HG02642 (cell line): ENCODE data around the gene TFDP3.

ENCODE experiments used
- ATAC-seq: cut with Tn5 transposase; IDR thresholded peaks from one replicate; pipeline ENCODE4 v1.9.1; 2021; ENCODE audit warnings: mild to moderate bottlenecking; ENCODE audit not compliant: unreplicated experiment, poor library complexity

The TFDP3 gene, protein sequence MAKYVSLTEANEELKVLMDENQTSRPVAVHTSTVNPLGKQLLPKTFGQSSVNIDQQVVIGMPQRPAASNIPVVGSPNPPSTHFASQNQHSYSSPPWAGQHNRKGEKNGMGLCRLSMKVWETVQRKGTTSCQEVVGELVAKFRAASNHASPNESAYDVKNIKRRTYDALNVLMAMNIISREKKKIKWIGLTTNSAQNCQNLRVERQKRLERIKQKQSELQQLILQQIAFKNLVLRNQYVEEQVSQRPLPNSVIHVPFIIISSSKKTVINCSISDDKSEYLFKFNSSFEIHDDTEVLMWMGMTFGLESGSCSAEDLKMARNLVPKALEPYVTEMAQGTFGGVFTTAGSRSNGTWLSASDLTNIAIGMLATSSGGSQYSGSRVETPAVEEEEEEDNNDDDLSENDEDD

DNA sequence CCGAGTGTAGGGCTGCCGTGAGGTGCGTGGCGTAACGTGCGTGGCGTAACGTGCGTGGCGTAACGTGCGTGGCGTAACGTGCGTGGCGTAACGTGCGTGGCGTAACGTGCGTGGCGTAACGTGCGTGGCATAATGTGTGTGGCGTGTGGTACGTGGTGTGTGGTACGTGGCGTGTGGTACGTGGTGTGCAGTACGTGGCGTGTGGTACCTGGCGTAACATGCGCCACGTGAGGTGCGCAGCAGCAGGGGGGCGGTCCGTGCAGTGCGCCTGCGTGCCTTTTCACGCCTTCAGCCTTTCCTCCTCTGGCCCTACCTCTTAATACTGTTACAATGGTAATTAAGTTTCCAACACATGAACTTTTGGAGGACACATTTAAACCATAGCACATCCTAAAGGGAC lies at the start of gene TFDP3:
Gene TFDP3, minus strand, starts transcription at position 26 of the 400 bp plus-strand sequence. CDS start 95 bp downstream, outside the sequence.
- ATAC-seq: no peak

DNA sequence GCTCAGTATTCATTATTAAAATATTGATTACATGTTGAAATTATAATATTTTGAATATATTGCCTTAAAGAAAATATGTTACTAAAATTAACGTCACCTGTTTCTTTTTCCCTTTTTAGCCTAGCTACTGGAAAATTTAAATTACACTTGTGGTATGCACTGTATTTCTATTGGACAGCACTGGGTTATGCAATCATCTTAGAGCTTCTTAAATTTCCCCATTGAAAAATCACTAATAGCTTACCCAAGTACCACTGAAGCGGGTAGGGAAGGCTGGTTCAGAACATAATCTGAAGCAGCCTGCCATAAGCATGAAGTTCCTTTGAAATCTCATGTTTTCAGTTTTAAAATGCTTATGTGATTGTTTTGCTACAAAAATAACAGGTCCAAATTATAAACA lies 49.5 kb upstream of the TFDP3 start:
- no peak for ATAC-seq

DNA sequence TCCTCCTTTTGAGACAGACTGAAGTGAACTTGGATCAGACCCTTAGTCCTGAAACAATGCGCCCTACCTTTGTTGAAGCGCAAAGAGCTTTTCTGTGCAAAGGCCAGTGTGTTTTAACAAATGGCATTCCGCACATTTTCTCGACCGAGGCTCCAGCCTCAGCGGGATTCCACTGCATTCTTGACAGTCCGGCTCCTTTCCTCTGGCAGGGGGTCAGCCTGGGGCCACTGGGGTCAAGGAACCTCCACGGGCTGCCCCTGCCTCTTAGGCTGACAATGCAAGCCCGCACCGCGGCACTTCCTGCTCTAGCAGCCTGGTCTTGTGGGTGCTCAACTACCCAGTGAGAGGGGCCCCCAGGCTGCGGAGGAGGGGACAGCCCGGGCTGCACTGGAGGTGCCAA lies 47.2 kb upstream of the TFDP3 start:
- no peak for ATAC-seq

GRCh38 chrX:133258481-133258880 lies 40.3 kb upstream of the TFDP3 start:
- ATAC-seq: no peak

GRCh38 chrX:133254666-133255065 lies 36.5 kb upstream of the TFDP3 start:
- no peak for ATAC-seq

GRCh38 chrX:133251204-133251603 lies 33.0 kb upstream of the TFDP3 start:
- ATAC-seq: no peak

- no peak for ATAC-seq
Observed at GRCh38 chrX:133250184-133251100, 32.3 kb upstream of the TFDP3 start.

DNA sequence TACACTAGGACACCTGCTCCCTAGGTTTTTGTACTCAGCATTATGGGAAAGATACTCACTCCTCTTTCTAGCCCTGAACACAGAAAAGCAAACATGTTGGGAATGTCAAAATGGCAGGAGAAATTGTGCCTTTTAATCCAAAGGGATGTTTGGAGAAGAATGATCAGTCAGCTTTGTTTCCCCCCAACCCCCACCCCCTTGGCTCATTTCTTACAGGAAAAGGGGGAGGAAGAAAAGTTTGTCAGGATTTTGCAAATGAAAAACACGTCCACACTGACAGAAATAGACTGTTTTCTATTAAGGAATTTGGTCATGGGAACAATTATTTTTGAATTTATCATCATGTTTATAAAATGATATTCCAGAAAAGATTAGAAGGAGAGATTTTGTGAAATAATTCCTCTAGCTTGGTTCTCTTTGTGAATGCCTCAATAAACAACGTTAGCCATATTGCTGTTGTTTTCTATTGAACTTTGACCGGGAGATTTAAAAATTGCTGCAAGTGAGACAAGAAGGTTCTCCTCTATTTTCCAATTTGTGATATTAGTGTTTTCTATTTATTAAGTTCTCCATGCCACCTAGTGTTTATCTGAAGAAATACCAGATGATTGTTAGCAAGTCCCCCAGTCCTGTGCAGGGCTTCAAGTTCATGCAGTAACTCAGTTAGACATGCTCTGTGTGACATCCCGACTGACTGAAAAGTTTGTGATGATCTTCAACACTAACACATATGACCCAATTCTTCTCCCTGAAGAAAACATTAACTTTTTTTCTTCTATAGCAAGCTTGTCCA lies 31.3 kb upstream of the TFDP3 start:
- ATAC-seq: no peak

DNA sequence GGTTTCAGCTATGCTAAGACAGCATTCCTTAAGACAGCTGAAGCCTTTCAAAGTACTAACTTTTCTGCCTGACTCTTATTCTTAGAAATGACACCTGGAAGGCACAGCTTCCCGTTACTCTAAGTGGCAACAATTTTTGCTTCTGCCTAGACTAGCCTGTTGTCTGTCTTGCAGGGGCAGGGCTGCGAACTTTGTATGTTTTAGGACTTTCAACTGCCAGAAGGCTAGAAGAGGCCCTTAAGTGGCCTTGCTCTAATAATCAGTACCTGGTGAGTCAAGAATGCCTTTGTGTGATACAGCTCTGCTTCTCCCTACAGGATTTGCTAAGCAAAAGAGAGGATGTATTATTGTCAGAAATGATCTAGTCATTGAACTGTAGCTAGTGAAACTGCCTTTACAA lies 30.0 kb upstream of the TFDP3 start:
- ATAC-seq: no peak

GRCh38 chrX:133246921-133247320 lies 28.8 kb upstream of the TFDP3 start:
- no peak for ATAC-seq

- no peak for ATAC-seq
Observed at GRCh38 chrX:133235830-133236229, 17.7 kb upstream of the TFDP3 start.

DNA sequence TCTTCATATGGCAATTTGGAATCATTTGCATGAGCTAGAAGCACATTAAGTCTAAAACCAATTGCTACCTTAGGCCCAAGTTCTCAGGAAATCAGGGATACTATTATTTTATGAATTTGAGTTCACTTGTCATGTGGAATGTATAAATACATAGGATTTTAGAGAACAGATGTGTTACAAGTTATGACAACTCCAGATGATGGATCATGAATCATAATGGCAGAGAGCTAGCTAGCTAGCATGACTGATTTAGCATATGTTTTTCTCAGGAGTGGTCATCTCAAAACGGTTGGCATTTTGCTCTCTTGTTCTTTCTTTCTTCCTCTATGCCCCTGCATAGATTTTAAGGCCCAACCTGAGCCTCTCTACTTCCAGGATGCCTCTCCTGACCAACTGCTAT lies 14.2 kb upstream of the TFDP3 start:
- ATAC-seq: no peak

DNA sequence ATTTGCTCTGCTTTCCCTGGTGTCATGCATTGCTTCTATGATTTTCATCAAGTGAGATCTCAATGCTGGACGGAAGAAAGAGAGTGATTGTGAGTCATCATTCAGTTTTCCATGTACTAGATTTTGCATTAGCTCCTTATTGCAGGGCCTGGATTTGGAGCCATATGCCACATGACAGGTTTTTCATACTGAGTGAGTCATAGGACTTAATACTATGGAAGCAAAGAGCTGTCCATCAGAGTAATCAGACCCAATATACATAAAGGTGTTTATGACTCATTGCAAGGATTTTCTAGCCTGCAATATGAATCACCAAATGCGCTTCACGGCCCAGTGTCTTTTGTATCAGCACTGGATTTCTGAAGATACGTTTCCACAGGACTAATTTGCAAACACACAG lies 11.2 kb upstream of the TFDP3 start:
- ATAC-seq: no peak

DNA sequence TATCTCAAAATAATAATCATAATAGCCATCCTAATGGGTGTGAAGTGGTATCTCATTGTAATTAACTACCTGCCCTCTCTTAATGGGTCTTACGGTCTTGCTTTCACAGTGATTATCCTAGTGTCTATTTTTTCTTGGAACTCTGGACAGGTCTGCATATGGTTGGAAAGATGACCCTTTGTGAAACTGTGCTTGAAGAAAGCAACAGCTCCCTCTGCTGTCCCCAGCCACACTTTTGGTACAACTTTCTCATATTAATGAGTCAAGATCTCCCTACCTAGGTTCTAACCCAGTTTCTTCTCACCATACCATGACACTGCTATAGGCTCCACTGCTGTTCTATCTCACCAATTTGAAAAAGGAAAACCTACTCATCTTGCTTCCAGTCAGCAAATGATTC lies 2.4 kb downstream of the TFDP3 start:
- no peak for ATAC-seq

DNA sequence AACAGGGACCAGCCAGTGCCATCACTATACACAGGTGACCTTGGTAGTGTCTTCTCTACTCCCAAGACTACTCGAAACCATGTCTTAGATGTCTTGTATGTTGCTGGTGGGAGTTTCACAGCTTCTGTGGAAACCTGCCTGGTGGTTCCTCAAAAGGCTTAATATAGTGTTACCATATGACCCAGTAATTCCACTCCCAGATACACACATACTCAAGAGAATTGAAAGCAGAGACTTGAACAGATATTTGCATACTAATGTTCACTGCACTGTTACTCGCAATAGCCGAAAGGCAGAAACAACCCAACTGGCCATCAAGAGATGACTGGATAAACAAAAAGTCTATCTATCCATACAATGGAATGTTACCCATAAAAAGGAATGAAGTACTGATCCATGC lies 3.1 kb downstream of the TFDP3 start:
- ATAC-seq: no peak

DNA sequence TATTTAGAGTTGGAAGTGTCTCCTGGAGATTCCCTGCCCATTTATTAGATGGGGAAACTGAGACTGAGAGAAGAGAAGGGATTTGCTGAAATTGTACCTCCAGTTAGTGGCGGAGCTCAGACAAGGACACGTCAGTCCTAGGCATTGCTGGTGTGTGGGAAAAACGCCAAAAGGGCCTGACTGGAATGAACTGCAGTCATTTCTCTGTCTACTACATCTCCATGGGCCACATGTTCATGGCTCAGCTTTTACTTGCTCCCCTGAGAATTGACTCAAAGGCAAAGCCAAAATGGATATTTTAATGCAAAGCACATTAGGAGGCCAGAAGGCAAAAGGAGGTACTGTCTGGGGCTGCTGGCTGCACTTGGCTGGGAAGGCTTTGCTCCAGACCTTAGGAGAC lies 3.9 kb downstream of the TFDP3 start:
- ATAC-seq: no peak

- ATAC-seq: no peak
Observed at GRCh38 chrX:133213117-133213516, 5.0 kb downstream of the TFDP3 start.

- no peak for ATAC-seq
Observed at GRCh38 chrX:133207751-133208150, 10.4 kb downstream of the TFDP3 start.

DNA sequence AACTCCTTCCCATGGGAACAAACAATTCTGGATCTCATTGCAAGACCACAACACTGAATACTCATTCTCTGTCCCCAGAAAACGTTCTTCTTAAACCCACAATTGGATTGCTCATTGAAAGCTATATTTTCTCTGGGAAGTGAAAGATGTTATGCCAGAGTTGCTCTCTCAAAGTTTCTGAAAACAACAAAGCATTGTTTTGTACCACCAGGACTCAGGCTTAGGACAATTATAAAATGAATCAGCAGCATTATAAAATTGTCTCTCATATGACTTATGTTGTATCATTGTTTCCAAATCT lies 26.5 kb downstream of the TFDP3 start:
- no peak for ATAC-seq

DNA sequence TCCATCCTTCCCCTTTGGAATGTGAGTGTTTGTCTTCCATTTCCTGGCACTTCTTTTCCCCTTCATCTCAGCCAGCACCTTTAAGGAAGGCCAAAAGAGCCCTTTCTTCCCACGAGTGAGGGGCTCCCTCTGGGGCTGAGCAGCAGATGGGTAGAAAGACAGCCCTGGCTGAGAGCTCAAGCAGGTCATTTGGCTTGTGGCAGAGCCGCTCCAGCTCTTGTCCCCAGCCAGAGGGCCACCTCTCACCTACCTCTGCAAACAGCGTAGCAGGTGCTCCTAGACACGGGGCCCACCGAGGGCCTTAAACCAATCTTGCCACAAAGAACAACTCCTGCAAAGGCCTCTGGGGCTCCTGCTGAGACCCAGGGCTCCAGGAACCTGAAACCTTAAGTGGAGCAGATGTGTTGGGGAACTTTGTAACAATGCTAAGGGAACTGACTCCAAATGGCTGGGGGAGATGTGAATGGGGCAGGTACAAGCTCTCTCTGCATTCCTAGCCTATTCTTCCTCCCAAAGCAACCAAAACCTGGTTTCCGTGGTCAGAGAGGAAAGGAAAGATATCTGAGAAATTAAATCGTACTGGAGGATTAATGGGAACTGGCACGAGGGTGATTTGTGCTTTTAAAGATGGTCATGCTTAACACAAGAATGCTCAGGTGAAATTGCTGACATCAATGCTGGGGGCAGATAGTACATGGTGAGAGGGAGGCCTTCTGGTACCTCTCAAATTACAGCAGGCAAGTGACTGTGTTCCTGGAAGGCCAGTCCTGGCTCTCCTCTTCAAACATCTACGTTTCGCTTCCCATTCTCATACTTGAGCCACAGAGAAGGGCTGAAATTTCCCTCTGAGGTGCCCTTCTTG lies 27.0 kb downstream of the TFDP3 start:
- ATAC-seq: no peak
